ENCODE results near the gene UBE2B. TPM values are rescaled to one million over a fixed set of nuclear protein-coding genes. Genes with fewer than 3 reads are reported as not detected.

The UBE2B gene
- total RNA-seq, 6 experiments from 2014 or later: 85.0 to 105 (median 95.6) TPM

DNA sequence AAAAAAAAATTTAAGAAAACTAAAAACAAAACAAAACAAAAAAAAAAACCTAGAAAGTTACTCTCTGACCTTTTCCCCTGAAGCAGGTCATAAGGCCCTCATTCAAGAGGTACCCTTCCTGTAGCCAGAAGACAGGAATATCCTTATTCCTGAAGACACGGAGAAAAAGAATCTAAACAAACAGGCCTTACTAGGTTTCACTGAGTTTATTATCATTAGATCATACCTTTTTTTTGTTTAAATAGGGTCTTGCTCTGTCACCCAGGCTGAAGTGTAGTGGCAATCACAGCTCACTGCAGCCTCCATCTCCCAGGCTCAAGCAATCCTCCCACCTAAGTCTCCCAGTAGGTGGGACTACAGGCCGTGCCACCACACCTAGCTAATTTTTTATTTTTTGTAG, 52.0 kb downstream of the UBE2B start:
- peaks cover 4% of the 10 kb centered on the region for H3K27me3 Mint-ChIP-seq (ENCODE audit: insufficient read depth)
- no peaks in the 10 kb centered on the region for H3K36me3 Mint-ChIP-seq (ENCODE audit: low read depth)
- H3K9me3 Mint-ChIP-seq: no peaks in the 10 kb centered on the region; the same call in 1 of the 2 replicates
- no peak overlapping the region for H3K27ac Mint-ChIP-seq
- DNase-seq: no peak
- TF ChIP-seq, protein P1, sequence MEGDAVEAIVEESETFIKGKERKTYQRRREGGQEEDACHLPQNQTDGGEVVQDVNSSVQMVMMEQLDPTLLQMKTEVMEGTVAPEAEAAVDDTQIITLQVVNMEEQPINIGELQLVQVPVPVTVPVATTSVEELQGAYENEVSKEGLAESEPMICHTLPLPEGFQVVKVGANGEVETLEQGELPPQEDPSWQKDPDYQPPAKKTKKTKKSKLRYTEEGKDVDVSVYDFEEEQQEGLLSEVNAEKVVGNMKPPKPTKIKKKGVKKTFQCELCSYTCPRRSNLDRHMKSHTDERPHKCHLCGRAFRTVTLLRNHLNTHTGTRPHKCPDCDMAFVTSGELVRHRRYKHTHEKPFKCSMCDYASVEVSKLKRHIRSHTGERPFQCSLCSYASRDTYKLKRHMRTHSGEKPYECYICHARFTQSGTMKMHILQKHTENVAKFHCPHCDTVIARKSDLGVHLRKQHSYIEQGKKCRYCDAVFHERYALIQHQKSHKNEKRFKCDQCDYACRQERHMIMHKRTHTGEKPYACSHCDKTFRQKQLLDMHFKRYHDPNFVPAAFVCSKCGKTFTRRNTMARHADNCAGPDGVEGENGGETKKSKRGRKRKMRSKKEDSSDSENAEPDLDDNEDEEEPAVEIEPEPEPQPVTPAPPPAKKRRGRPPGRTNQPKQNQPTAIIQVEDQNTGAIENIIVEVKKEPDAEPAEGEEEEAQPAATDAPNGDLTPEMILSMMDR (IDR thresholded peaks at IDR 0.05): no peak
- H3K4me1 Mint-ChIP-seq (ENCODE audit: low read depth): peaks cover 7% of the 10 kb centered on the region
- no peak overlapping the region for H3K4me3 Mint-ChIP-seq

DNA sequence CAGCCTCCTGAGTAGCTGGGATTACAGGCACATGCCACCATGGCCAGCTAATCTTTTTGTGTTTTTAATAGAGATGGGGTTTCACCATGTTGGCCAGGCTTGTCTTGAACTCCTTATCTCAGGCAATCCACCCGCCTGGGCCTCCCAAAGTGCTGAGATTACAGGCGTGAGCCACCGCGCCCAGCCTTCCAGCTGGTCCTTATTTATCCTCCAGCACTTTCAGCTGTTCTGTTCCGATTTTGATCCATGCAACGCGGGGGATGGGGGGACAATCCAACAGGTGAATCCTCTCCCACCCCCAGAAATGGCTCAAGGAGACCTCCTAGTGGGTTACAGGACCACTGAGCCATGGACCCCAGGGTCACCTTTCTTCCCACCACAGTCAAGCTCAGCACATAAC, 55.0 kb downstream of the UBE2B start:
- H3K27ac Mint-ChIP-seq: no peak overlapping the region
- H3K36me3 Mint-ChIP-seq (ENCODE audit: low read depth): no peaks in the 10 kb centered on the region
- TF ChIP-seq, protein P1 (IDR thresholded peaks at IDR 0.05): no peak
- no peaks in the 10 kb centered on the region for H3K4me1 Mint-ChIP-seq (ENCODE audit: low read depth)
- no peak for DNase-seq
- H3K27me3 Mint-ChIP-seq (ENCODE audit: insufficient read depth): peaks cover 5% of the 10 kb centered on the region
- no peaks in the 10 kb centered on the region for H3K9me3 Mint-ChIP-seq
- H3K4me3 Mint-ChIP-seq: no peak overlapping the region

DNA sequence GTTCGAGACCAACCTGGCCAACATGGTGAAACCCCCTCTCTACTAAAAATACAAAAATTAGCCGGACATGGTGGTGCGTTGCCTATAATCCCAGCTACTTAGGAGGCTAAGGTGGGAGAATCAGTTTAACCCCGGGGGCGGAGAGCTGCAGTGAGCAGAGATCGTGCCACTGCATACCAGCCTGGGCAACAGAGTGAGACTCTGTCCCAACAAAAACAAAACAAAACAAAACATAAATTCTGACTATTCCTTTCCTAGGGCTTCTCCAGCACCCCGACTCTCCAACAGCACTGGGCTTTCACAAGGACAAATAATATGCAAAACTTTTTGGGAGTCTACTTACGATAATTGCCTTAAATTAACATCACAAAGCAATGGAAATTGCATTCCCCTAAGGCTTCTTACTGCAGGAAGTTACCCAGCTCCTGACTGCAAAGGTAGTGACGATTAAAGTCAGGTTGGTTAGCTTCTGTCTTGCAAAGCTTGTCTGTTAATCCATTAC, 56.2 kb downstream of the UBE2B start:
- no peaks in the 10 kb centered on the region for H3K36me3 Mint-ChIP-seq (ENCODE audit: low read depth)
- no peak overlapping the region for H3K4me3 Mint-ChIP-seq
- H3K9me3 Mint-ChIP-seq: no peaks in the 10 kb centered on the region
- H3K27me3 Mint-ChIP-seq (ENCODE audit: insufficient read depth): peaks cover 4% of the 10 kb centered on the region
- H3K4me1 Mint-ChIP-seq (ENCODE audit: low read depth): peaks cover 2% of the 10 kb centered on the region
- TF ChIP-seq, protein P1 (IDR thresholded peaks at IDR 0.05): no peak
- H3K27ac Mint-ChIP-seq: no peak overlapping the region
- no peak for DNase-seq

DNA sequence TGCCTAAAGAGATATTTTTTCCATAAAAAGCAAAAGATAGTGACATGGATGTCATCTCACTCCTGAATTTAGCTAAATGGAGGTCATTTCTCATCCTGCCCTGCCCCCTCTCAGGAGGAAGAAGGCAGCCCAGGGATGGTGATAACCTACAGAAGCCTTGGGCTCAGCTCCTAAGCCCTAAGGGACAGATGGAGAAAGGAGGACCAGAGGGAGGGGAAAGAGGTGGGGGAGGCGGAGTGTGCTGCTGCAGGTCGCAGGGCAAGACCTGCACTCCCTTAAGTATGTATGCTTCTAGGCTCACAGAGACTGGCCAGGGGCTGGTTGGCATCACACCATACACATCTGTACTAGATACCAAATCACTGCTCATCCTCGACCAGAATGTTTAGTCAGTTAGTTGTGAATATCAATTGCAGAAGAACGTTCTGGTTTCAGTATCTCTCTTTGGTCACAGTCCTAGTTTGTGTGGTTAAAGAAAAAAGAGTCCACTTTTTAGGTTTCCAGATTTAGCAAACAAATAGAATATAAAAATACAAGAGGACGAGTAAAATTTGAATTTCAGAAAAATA, 58.7 kb downstream of the UBE2B start:
- no peak for DNase-seq
- Mint-ChIP-seq H3K27ac (no peak overlapping the region), H3K27me3 (ENCODE audit: insufficient read depth) (peaks cover 4% of the 10 kb centered on the region), H3K4me3 (no peak overlapping the region), H3K4me1 (ENCODE audit: low read depth) (peaks cover 17% of the 10 kb centered on the region), H3K9me3 (no peaks in the 10 kb centered on the region), H3K36me3 (ENCODE audit: low read depth) (no peaks in the 10 kb centered on the region)
- TF ChIP-seq, protein P1 (IDR thresholded peaks at IDR 0.05): no peak

DNA sequence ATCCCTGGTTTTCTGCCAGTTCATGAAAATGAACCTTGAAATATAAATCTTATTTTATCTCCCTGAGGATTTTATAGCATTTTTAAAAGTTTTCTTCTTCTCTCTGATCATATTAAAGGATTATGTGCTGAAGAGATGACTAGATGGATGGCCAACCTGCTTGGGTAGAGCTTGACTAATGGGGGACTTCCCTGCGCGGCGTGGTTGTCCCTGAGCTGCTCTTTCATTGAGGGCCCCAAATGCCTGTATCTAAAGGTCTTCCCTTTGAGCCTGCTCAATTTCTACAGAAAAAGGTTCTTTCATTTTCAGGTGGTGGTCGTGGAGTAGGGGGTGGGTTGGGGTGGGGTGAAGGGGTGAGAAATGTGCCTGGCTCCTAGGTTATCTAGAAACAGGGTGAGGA, 60.8 kb downstream of the UBE2B start:
- Mint-ChIP-seq H3K36me3 (ENCODE audit: low read depth) (no peaks in the 10 kb centered on the region), H3K4me3 (no peak overlapping the region), H3K27ac (no peak overlapping the region), H3K9me3 (no peaks in the 10 kb centered on the region), H3K4me1 (ENCODE audit: low read depth) (peaks cover 38% of the 10 kb centered on the region), H3K27me3 (ENCODE audit: insufficient read depth) (peaks cover 4% of the 10 kb centered on the region)
- DNase-seq: no peak
- TF ChIP-seq, protein P1 (IDR thresholded peaks at IDR 0.05): no peak

Measured in HFFc6 (cell line).